ENCODE results near the gene EMB. TPM values are rescaled to one million over a fixed set of nuclear protein-coding genes. Genes with fewer than 3 reads are reported as not detected.

Gene EMB
- total RNA-seq, 2 experiments from 2014 or later, result 137 to 143 TPM

DNA sequence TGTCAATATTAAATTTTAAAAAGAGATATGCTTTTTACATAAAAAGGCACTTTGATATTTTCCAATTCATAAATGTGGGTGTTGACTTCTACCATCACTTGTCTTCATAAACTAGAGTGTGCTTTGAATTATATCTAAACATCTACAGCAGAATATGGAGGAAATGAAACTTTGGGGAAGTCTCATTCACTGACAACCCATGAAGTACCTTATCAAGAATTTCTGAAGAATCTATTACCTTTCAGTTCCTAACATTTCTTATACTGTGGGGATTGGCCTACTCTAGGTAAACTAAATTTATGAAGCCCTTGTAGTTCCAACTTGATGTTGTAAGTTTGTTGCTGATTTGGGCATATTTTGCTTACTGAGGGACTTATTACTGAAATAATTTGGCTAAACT, 81.9 kb downstream of the EMB start:
- H3K27ac Mint-ChIP-seq, result no peak overlapping the region
- POLR2A ChIA-PET, result no interaction called here
- H3K9me3 Mint-ChIP-seq, result peaks cover 12% of the 10 kb centered on the region
- H3K4me1 Mint-ChIP-seq, result peaks cover 11% of the 10 kb centered on the region
- CTCF ChIA-PET, result no interaction called here
- no peak for DNase-seq
- no peaks in the 10 kb centered on the region for H3K27me3 Mint-ChIP-seq
- no peak overlapping the region for H3K4me3 Mint-ChIP-seq
- peaks cover 25% of the 10 kb centered on the region for H3K36me3 Mint-ChIP-seq (ENCODE audit: low read depth)

DNA sequence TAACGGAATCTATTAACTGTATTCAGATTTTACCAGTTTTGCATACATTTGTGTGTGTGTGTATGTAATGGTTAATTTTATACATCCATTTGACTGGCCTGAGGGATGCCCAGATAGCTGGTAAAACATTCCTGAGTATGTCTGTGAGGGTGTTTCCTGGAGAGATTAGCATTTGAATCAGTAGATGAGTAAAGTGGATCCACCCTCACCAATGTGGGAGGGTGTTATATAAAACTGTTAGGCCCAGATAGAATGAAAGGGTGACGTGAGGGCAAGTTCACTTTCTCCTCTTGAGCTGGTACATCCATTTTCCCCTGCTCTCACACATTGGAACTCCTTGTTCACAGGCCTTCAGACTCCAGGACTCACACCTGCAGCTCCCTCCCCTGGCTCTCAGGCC, 88.7 kb downstream of the EMB start:
- no peak for DNase-seq
- Mint-ChIP-seq H3K4me3 (no peak overlapping the region), H3K27me3 (no peaks in the 10 kb centered on the region), H3K4me1 (no peaks in the 10 kb centered on the region), H3K27ac (no peak overlapping the region), H3K9me3 (peaks cover 6% of the 10 kb centered on the region), H3K36me3 (ENCODE audit: low read depth) (peaks cover under 1% of the 10 kb centered on the region)
- ChIA-PET POLR2A (interaction anchor here (0.6 kb wide), 1 partner anchor 393 kb away, joined by 5 read pairs; no protein-coding TSS in a partner anchor), CTCF (no interaction called here)

Other genes with a start within 250 kb of the EMB start
- 100 to 1,000 TPM; 100 to 110 TPM for gene PARP8, start 225.3 kb upstream of the EMB start, total RNA-seq

All from activated CD4-positive, alpha-beta T cell treated with anti-CD3 and anti-CD28 coated beads, Interleukin-2, amount 10 ng/mL, durations not matched to agents 7 days and 5 days (primary cell).